NCI-H2029 treated with DMSO at 0.1 percent for 48 hours (cell line): ENCODE data around the gene KRTAP5-3.
"Not testable (repeated sequence)": the region's sequence is repeated elsewhere in the genome, so short reads cannot be mapped to it uniquely, and the experiment has no call there.

ENCODE experiments used
- DNase-seq: peaks from one replicate; lab custom pipeline; 2025; lab: John Stamatoyannopoulos, UW

The KRTAP5-3 gene

DNA sequence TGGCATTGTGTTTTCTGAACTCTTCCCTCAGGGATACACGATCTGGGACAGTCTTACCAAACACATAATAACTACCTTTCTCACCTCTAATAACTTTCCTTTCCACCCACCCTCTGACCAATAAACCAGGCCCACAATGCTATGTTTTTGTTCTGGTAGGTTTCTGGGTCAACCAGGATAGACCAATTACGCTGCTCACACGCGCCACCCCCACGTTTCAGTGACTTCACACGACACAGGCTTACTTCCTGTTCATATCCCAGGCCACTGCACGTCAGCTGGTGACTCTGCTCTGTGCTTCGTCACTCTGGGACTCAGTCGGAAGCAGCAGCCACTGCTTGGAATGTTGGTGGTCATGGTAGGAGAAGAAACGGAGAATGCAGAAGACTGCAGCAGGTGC lies 11.2 kb upstream of the KRTAP5-3 start:
- DNase-seq: no peak

DNA sequence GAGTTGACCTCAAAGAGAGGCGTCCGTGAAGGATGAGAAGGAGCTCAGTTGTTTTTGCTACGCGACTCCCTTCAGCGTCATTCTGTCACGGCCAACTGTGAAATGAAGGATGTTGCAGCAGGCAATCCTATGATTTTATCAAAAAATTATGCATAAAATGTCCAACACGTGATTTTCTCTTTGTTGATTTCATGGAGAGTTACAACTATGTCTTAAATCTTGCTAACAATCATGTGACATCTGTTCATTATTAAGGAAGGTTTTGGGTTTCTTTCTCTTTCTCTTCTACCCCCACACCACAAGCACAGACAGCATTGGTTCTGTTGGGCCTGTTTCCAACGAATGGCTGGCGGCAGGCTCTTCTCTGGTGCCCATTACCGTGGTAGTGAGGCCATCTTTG lies 10.0 kb upstream of the KRTAP5-3 start:
- DNase-seq: no peak

DNA sequence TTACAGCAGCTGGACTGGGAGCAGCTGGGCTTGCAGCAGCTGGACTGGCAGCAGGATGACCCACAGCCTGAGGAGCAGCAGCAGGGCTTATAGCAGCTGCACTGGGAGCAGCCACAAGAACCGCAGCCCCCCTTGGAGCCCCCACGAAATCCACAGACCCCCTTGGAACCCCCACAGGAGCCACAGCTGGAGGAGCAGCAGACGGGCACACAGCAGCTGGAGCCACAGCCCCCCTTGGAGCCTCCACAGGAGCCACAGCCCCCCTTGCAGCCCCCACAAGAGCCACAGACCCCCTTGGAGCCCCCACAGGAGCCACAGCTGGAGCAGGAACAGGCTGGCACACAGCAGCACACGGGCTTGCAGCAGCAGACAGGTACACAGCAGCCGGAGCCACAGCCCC lies 362 bp downstream of the KRTAP5-3 start:
- not testable (repeated sequence) for DNase-seq

DNA sequence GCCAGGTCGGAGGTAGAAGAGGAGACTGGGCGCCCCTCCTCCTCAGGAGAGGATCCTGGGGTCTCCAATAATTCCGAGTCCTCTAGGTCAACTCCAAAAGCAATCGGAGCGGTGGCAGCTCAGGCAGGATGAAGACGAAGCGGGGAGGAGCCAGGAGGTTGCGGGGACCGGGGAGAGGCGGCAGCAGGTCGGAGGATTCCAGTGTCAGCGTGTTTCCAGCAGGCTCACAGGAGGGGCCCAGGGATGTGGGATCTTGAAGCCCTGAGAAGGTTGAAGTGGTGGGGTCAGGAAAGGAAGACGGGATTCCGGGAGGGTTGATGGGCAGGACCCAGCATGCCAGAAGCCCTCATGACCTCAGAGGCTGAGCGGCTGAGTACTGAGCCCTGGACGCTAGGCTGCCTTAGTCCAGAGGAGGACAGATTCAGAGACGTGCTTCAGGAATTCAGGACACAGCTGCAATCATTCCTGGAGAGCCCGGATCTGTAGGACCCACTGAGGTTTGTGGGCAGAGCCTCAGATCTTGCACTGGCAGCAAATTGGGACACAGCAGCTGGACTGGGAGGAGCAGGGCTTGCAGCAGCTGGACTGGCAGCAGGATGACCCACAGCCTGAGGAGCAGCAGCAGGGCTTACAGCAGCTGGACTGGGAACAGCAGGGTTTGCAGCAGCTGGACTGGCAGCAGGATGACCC lies 962 bp downstream of the KRTAP5-3 start:
- not testable (repeated sequence) for DNase-seq

DNA sequence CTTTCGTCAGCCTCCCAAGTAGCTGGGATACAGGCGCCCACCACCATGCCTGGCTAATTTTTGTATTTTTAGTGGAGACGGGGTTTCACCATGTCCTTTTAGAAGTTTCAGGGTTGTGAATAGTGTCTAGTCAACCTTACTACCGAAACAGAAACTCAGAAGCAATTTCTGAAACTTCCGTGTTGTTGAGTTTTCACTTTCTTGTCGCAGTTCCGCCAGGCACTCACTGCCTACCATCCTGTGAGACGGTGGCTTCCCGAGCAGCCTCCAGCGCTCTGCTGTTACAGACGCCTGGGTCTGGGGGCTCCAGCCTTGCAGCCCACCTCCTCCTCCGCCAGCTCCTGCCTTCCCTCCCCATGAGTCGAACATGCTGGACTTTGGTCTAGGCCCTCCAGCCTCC lies 2.3 kb downstream of the KRTAP5-3 start:
- not testable (repeated sequence) for DNase-seq

DNA sequence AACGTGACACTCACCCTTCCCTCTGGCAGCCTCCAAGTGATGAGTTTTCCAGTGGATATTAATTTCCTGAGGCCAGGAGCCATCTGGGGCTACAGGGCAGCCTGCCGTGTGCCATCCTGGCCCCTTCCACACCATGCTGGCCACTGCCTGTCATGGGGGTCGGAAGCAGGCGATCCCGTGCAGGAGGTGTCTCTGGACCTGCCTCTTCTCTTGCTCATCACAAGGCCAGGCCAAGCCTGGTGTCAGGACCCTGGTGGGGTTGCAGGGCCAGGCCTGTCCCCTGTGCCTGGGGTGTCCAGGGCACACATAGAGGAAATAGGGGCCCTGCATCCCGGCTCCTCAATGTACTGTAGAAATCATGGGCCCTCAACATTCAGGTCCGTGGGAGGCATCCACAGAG lies 3.6 kb downstream of the KRTAP5-3 start:
- DNase-seq: no peak

DNA sequence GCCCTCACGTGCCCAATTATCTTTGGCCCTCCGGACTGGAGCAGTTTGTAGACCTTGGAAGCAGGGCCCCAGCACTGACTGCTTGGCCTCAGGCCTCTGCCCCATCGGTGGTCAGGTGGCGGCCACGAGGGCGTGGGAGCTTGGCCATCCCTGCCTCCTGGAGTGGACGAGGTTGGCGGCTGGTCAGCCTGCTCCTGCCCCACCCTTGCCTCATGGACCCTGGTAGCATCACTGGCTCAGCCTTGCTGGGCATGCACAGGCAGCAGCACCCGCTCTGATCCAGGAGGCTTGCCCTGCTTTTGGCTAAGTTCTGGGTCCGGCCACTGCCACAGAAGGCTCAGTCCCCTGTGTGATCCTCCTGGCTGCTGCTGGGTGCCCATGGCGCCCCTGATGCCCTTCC lies 4.1 kb downstream of the KRTAP5-3 start:
- DNase-seq: no peak

DNA sequence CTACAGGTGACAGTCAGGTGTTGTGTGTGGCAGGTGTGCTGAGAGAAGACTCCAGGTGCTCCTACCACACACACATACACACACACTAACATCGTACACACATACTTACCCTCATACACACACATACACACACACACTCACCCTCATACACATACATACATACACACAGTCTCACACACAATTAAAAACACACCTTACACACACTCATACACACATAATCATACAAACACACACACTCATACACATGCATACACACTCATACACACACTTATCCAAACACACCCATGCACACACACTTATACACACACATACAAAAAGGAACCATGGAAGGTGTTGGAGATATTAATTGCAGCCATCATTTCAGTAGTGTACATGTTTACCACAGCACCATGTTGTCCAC lies 4.6 kb downstream of the KRTAP5-3 start:
- peak; percentile 44 for DNase-seq

DNA sequence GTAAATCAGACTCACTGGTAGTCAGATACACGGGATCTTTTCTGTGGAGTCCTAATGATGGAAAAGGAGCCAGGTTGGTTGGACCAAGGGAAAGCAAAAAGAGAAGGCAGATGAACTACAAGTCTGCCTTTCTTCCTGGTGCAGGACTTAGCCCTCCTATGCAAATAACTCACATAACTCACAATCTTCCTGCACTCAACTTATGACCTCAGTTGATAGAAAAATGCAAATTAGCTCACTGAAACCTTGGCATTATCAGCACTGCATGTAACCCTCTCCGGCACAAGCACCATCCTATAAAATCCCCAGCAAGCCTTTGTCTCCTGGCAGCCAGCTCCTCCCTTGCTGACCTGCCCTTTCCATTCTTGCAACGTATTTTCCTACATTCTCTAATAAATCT lies 6.6 kb downstream of the KRTAP5-3 start:
- DNase-seq: not testable (repeated sequence)

DNA sequence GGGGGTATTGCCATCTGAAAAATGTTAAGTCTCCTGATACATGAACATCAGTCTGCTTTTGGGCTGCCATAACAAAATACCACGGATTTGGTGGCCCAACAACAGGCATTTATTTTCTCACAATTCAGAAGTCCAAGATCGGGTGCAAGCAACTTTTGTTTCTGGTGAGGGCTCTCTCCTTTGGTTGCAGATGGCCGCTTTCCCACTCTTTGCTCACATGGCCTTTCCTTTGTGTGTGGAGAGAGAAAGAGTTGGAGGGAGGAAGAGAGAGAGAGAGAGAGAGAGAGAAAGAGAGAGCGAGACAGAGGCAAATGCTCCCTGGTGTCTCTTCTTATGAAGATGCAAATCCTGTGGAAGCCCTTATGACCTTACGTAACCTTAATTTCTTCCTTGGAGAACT lies 7.6 kb downstream of the KRTAP5-3 start:
- DNase-seq: no peak

DNA sequence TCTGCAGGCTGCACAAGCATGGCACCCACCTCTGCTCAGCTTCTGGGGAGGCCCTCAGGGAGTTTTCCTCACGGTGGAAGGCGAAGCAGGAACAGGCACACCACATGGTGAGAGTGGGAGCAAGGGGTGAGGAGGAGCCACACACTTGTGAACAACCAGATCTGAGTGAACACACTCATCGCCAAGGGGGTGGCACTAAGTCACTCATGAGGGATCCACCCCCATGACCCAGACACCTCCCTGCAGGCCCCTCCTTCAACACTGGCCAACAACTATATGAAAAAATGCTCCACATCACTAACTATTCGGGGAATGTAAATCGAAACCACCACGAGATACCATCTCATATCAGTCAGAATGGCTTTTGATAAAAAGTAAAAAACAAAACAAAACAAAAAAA lies 9.4 kb downstream of the KRTAP5-3 start:
- no peak for DNase-seq

DNA sequence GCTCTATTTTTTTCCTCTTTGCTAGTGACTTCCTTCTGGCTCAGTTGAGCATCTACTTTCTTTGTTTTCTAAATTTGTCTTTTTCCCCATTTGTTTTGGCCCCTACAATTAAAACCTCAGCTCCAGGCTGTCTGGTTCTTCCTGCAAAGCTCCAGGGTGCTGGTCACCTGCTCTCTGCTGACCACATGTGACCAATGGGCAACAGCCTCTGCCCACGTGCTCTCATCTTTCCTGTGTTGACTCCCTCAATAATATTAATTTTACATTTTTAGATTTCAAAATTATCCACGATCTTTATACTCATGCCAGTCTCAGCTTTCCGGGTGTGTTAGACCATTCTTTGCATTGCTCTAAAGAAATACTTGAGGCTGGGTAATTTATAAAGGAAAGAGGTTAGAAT lies 9.9 kb downstream of the KRTAP5-3 start:
- DNase-seq: not testable (repeated sequence)

DNA sequence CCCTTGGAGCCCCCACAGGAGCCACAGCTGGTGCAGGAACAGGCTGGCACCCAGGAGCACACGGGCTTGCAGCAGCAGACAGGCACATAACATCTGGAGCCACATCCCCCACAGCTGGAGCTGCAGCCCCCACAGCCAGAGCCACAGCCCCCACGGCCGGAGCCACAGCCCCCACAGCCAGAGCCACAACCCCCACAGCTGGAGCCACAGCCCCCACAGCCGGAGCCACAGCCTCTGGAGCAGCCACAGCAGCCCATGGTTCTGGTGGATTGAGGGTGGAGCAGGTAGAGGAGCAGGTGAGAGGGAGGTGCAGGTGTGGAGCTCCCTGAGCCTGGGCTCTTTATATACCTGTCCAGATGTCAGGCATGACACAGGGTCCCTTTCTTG lies 10.3 kb downstream of the KRTAP5-3 start, which contains the start of gene KRTAP5-2:
TSS of gene KRTAP5-2 (minus strand) at position 301 of the 387 bp plus-strand sequence. CDS start at position 257, 44 bp downstream.
- DNase-seq: no peak

DNA sequence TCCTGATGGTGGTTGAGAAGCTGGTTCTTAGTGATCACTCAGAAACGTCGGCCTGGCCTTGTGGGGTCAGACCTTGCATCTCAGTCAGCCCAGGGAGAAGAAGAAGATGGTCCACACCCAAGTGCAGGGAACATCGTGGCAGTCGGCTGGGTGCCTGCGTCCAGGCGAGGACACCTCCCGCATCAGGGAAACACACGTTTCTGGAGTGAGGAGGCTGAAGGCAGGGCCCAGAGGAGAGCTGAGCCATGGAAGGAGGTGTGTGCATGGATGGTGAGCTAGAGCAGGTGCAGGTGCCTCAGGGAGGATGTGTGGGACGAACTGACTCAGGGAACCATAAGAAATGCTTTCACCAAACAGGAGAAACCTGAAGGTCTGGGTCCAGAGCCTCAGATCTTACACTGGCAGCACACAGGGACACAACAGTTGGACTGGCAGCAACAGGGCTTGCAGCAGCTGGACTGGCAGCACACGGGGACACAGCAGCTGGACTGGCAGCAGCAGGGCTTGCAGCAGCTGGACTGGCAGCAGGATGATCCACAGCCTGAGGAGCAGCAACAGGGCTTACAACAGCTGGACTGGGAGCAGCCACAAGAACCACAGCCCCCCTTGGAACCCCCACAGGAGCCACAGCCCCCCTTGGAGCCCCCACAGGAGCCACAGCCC lies 10.8 kb downstream of the KRTAP5-3 start:
- no peak for DNase-seq

DNA sequence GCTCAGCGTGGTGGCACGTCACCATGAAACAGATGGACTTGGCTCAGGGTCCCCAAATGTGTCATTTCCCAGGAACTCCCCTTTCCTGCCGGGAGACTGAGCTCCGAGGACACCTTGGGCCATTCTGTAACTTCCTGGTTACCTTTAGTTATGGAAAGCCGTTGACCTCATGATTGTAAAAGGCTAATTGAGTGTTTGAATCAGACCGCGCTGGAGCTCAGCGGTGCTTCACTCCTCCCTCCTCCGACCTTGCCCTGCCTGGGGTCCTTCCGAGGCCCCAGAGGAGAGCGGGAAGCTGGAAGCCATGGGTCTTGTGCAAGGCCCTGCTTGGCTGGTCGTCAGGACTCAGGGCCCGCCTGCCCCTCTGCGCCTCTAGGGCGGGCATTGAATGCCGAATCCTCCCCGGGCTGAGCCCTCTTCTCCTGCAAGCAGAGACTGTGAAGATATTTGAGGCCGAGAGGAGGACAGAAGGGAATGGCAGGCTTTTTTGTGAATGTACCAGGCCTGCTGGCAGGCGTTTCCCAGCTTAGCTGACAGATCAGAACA lies 11.6 kb downstream of the KRTAP5-3 start:
- DNase-seq: not testable (repeated sequence)

DNA sequence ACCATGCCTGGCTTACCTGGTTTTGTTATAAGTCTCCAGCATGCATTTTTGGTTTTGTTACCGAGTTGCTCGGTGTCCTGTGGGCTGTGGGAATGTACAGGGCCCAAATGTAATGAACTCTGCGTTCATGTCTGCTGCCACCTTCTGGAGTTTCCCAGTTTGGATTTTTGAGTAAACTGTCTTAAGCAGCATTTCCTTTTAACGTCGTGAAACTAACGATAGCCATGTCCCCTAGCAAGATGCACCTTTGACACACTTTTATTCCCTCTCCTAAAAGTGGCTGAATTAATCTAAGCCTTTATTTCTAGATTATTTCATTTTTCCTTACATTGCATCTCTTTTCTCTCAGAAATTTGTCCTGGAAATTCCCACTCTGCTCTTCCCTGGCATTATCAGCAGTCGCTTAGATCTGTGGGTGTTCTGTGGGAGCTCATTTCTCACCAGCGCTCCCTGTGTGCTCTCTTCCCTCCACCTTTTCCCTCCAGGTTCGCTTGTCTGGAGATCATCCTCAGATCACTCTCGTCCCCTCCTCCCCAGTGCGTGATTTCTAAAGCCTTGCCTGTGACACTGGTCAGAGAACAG lies 12.2 kb downstream of the KRTAP5-3 start:
- not testable (repeated sequence) for DNase-seq

DNA sequence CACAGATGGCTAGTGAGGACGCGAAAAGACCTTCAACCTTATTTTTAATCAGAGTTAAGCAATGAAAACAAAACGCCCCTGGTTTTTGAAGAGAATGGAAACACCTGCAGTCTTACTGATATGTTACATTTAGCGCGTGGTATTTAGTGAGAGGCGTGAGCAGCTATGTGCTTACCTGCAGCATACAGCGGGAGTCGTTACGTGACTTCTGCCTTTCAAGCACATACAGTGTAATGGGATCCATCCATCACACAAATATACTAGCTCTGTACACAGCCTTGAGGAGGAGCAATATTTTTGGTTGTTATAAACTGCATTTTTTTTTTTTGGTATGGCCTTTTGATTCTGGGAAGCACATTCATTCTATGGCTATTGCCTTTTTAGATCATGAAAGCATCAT lies 15.6 kb downstream of the KRTAP5-3 start:
- no peak for DNase-seq

DNA sequence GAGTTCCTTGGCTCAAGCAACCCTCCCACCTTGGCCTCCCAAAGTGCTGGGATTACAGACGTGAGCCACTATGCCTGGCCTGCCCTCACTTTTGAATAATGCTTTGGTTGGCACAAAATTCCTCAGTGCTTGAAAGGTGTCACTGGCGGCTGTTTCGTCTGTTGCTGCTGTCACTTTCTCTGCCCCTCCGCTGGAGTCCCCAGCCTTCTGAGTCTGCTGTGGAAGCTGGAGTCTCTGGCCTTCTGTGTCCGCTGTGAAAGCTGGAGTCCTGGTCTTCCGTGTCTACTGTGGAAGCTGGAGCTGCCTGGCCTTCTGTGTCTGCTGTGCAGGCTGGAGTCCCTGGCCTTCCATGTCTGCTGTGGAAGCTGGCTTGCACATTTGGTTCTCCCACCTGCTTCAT lies 18.3 kb downstream of the KRTAP5-3 start:
- DNase-seq: no peak

DNA sequence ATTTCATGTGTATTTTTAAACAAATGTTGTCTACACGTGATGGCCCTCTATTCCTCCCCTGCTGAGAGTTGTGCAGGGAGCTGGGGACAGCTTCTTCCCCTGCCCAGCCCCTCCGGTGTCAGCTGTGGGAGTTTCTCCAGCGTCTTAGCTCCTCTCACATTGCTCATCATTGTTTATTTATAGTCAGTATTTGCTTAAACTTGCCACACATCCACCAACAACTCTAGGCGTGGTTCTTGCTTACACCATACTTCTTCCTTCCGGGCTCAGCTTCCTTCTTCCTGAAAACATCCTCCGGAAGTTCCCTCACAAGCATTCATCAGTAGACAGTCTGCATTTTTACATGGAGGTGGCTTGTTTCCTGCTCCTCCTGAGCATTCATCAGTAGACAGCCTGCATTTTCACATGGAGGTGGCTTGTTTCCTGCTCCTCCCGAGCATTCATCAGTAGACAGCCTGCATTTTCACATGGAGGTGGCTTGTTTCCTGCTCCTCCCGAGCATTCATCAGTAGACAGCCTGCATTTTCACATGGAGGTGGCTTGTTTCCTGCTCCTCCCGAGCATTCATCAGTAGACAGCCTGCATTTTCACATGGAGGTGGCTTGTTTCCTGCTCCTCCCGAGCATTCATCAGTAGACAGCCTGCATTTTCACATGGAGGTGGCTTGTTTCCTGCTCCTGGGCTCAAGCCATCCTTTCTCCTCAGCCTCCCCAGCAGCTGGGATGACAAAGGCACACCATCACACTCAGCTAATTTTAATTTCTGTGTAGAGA lies 18.9 kb downstream of the KRTAP5-3 start:
- not testable (repeated sequence) for DNase-seq

DNA sequence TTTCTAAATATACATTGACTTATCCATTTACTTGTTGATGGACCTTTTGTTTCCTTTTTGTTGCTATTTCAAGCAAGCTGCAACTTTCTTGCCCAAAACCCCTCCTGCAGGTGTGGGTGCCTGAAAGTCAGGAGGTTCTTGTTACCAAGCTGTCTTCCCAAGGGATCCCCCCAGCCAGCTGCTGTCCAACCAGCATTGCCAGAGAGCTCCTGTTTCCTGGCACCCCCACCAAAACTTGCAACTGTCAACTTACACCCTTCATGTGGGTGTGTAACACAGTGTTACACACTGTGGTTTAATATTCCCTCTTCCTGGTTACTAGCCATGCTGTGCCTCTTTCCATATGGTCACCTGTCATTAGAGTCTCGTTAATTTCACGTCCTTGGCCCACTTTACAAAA lies 21.6 kb downstream of the KRTAP5-3 start:
- DNase-seq: no peak

DNA sequence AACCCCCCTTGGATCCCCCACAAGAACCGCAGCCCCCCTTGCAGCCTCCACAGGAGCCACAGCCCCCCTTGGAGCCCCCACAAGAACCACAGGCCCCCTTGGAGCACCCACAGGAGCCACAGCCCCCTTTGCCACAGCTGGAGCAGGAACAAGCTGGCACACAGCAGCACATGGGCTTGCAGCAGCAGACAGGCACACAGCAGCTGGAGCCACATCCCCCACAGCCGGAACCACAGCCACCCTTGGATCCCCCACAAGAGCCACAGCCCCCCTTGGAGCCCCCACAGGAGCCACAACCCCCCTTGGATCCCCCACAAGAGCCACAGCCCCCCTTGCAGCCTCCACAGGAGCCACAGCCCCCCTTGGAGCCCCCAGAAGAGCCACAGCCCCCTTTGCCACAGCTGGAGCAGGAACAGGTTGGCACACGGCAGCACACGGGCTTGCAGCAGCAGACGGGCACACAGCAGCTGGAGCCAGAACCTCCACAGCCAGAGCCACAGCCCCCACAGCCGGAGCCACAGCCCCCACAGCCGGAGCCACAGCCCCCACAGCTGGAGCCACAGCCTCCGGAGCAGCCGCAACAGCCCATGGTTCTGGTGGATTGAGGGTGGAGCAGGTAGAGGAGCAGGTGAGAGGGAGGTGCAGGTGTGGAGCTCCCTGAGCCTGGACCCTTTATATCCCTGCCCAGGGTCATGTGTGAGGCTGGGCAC lies 23.4 kb downstream of the KRTAP5-3 start, which contains the start of gene KRTAP5-1:
TSS of gene KRTAP5-1 (minus strand) at position 623 of the 710 bp plus-strand sequence. CDS start at position 589, 34 bp downstream.
- not testable (repeated sequence) for DNase-seq
